ENCODE measurements around the gene LTB4R2.
"Not testable (repeated sequence)": the region's sequence is repeated elsewhere in the genome, so short reads cannot be mapped to it uniquely, and the experiment has no call there.

LTB4R2 gene

DNA sequence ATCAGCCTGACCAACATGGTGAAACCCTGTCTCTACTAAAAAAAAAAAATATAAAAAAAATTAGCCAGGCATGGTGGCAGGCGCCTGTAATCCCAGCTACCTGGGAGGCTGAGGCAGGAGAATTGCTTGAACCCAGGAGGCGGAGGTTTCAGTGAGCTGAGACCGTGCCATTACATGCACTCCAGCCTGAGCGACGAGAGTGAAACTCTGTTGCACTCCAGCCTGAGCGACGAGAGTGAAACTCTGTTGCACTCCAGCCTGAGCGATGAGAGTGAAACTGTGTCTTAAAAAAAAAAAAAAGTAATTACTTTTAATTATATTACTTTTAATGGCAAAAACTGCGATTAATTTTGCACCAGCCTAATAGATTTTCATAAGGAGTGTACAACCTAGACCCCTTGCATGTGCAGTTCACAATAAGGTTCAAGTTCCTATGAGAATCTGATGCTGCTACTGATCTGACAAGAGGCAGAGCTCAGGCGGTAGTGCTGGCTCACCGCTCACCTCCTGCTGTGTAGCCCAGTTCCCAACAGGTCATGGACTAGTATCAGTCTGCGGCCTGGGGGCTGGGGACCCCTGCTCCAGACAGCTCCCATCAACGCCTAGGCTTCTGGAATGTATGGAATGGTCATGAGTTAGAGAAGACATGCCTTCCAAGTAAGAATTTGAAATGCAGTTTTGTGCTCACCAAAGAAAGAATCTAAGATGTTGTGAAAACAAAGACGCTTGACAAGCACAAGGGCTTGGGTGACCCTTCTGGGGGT lies 11.5 kb downstream of the LTB4R2 start:
- DNase-seq (ENCODE audit: low read depth): no peak

DNA sequence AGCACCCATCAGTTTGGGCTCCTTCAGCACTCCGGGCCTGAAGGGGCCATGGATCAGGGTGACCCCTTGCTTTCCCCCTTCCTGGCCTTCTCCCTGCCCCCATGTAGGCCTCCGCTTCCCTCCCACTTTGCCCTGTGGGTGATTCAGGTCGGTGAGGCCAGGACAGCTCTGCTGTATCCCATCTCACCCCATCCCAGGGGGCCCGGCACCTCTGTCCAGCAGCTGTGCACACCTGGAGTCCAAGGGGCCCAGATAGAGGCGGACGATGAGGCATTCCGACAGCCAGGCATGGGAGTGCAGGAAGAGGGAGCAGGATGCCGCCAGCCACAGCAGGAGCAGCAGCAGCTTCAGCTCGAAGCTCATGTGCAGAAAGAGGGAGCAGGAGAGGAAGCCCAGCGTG lies 12.7 kb downstream of the LTB4R2 start:
- DNase-seq (ENCODE audit: low read depth): no peak

DNA sequence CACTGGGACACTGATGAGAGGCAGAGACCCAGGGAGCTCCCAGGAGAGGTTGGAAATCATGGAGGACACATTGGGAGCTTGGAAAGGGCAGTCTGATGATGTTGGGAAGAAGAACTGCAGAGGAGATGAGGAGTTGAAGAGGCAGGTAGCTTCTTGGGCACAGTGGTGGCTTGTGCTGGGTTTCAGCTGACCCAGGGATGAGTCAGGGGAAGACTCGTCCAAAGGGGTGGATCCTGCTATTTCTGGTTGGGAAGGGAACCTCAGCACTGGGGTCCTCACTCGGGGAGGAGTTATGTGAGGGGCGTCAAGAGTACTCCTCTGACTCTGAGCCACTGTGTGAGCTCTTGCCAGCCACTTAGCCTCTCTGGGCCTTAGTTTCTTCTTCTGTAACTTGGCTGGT lies 13.4 kb downstream of the LTB4R2 start:
- DNase-seq (ENCODE audit: low read depth): no peak

DNA sequence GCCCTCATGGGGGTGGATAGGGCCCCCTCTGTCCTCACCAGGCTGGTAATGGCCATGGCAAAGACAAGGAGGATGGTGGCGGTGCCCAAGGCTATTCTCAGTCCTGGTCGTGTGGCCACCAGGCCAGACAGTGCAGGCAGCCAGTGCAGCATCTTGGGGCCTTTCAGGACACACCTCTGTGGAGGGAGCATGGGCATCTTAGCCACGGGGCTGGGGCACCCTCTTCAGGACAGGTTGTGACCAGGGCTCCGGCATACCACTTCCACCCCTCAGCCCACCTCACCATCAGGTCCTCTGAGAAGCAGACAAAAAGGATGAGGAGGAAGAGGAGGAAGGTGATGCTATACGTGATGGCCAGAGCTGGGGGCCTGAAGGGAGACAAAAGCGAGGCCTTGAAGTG lies 14.1 kb downstream of the LTB4R2 start:
- DNase-seq (ENCODE audit: low read depth): no peak

DNA sequence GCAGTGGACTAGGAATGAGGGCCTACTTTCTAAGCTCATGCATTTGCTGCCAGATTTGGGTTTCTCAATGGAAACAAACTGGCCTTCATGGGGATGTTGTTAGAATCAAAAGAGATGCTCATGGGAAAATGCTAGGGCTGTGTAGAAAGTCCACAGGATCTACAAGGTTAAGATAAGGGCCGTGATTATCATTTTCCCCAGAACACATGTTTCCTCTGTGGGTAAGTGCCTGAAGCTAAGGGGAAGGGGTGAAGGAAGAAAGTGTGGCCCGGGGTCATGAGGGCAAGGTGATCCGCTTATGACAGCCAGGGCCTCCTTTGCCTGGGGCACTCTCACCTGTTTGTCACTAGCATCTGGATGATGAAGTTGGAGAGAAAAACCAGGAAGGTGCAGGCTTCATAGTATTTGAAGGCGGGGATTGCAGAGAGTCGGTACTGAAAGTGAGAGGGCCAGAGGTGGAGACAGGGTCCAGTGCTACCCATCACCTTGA lies 15.1 kb downstream of the LTB4R2 start:
- DNase-seq (ENCODE audit: low read depth): no peak

DNA sequence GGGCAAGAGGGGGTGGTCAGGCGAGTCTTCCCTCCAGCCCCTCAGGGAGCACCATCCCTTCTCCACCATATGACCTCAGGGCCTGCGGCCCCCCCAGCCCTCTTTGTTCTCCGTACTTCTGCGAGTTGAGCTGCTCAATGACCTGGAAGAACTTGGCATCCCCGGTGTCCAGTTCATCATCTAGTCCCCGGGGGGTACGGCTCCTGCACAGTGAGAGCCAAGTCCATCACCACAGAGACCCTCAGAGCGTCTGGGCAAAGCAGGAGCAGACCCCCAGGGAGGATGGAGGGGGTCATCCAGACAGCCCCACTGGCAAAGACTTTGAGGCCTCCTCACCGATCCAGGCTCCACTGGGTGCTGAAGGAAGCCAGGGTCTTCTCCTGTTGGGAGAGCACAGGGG lies 16.0 kb downstream of the LTB4R2 start:
- DNase-seq (ENCODE audit: low read depth): no peak

DNA sequence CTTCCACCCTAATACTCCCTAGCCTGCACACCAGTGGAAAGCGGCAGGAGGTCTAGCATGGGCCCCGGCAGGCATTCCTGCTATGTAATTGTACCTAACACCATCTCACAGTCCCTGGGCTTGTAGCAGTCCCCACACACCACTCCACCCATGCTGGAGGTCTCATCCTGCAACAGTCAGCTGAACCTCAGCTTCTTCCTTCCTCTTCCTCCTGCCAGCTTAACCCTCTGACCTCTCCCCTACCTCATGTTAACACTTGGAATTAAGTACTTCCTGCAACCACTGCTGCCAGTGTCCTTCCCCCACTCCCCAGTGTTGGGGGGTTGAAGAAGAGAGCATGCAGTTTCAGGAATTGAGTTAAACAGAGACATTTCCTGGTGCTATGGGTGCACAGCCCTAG lies 17.4 kb downstream of the LTB4R2 start:
- no peak for DNase-seq (ENCODE audit: low read depth)

DNA sequence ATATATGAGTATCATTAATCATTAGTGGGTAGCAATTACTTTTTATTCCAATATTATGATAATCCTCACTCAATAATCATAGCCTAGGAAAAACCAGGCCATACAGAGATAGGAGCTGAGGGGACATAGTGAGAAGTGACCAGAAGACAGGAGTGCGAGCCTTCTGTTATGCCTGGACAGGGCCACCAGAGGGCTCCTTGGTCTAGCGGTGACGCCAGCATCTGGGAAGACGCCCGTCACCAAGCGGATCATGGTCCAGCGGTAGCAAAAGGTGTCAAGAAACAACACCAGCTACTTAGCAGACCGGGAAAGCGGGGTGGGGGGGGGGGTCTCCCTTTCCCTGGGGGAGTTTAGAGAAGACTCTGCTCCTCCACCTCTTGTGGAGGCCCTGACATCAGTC lies 18.0 kb downstream of the LTB4R2 start:
- not testable (repeated sequence) for DNase-seq (ENCODE audit: low read depth)

DNA sequence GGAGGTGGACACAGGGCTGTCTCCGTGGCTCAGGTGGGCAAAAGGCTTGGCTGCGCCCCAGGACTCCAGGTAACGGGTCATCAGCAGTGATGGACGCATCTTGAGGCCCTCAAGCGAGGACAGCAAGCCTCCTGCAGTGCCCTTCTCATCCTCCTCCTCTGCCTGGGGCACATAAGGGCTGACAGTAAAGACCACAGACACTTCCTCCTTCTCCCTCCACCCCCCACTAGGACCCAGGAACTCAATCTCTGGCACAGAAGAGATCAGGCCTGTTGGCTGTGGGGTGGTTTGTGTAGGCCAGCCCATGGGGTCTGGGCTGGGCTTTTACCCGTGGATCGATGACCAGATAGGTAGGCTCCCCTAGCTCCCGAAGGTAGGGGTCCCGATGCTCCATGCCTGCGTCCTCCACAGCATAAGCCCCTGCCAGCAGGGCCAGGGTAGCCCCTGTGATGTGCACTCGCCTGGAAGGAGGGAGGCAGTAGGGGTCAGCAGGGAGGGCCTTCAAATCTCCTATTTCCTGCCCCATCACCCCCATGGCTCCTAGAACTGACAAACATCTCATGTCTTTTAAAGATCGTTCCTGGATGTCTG lies 19.2 kb downstream of the LTB4R2 start:
- no peak for DNase-seq (ENCODE audit: low read depth)

DNA sequence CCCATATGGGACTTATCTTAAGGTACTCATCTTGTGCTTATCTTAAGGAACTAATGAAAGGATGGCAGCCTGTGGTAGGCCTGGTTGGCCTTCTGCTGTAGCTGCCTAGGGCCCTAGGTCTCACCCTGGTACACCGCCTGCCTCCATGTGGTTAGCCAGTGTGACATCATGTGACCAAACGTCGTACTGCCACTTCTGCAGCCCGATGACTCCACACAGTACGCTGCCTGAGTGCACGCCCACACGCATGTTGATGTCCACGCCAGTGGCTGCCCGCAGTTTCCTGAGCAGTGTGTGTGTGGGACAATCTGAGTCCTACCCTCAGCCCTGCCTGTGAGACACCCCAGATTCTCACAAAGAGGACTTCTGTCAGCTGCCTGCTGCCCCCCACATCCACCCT lies 19.8 kb downstream of the LTB4R2 start:
- peak; percentile 63 for DNase-seq (ENCODE audit: low read depth)

DNA sequence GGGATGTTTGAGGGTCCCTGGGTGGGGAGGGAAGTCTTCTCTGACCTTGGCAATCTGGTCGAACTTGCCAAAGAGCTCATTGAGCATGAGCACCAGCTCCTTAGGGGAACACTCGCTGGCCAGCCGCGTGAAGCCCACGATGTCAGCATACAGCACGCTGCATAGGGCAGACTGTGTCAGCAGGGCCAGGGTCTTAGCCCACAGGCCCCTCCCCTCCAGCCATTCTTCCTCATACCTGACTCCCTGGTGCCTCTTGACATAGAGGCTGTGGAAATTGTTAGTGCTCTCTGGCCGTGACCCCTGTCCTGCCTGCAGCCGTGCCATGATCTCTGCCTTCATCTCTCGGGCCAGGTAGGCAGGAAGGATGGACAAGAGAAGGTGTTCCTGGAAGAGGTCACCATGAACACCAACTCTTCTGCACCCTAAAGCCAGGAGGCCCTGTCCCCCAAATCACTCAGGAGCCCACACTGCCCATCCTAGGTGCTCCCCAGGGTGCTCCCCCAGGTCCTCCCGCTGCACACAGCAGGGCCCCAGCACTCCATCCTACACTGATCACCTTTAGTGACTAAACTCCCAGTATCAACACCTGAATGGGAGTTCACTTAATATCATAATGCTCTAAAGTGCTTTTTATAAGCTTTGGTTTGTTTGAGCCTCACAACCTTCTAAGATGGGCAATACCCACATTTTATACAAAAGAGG lies 21.2 kb downstream of the LTB4R2 start:
- DNase-seq (ENCODE audit: low read depth): no peak

DNA sequence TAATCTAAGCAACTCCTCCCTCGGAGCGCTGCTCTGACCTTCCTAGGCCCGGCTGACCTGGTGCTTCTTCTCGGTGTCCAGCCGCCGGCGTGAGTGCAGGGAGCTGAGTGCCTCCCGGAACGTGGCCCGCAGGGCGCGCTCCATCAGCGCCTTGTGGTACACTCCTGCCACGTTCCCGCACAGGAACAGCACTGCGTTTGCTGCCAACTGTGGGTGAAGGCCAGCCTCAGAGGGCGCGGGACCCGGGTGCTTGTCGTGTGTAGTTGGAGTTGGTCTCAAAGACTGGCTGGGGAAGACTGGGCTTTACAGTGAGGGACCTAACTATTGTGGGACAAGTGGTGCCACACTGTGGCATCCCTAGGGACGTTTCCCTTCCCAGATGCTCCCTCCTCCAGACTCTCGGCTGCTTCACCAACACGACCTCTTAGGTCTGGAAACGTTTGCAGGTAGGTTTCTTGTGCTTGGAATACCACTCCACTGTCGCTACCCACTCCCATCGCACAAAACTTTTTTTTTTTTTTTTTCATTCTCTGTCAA lies 21.9 kb downstream of the LTB4R2 start:
- DNase-seq (ENCODE audit: low read depth): no peak

DNA sequence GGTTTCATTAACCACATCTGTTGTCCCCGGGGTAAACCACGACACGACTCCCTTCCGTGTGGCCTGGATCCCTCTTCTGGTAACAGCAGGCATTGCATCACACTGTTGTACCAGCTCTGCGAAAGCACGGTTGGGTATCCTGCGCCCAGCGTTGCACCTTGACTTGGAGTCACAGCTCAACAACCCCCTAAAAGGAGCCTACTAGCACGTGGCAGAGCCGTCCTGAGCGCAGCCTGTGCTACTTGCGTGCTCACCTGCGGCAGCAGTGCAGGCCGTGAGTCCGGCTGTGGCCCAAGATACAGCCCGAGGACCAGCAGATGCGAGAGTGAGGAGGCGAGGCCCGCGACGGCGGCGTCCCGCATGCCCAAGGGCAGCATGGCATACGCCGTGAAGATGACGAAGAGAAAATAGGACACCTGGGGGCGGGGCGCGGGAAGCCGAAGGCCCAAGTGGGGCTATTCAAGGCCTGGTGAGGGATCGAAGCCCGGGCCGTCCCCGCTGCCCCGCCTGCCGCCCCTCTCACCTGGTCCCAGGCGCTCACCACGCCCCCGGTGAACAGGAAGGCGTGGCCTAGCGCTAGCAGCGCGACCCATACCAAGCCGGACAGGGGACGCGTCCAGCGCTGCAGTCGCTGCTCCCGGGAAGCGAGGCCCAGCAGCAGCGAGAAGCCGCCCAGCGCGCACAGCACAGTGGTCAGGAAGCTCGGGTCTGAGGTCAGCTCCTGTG lies 22.5 kb downstream of the LTB4R2 start:
- DNase-seq (ENCODE audit: low read depth): peak; percentile 65

DNA sequence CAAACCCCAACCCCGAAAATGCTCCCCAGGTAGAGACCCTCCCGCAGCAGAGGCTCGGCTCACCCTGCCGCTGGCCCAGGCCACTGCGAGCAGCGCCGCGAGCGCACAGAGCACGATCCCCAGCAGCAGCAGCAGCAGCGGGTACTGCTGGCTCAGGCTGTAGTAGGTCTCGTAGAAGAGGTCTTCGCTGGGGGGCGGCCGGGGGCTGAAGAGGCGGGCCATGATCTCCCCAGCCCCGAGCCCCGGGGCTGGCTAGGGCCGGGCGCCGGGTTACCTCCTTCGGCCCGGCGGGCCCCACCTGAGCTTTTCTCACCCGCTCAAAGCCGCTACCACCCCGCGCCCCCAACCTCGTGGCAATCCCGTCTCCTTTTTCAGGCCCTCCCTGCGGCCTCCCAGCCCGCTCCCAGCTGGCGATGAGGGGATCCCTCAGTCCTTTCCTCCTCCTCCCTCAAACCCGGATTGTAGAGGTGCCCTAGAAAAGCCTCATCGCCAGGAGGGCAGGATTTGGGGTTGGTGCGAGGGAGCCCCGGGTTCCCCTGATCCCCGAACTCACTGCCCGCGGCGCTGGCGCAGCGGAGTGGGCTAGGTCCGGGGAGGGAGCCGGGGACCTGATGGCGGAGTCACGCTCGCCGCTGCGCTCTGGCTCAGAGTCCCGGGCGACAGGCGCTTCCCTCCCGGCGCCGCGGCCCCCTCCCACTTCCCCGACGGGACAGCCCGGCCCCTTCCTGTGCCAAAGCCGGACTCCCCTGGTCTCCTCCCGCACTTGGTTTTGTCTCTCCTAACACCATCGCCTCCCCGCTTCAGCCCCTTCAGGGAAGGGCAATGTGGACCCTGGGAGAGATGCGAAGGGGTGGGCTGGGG lies 24.7 kb downstream of the LTB4R2 start, which contains the start of gene ADCY4:
ADCY4 (minus strand) TSS at position 641 of the 861 bp plus-strand sequence; CDS start at position 222, 419 bp downstream.
- no peak for DNase-seq (ENCODE audit: low read depth)

DNA sequence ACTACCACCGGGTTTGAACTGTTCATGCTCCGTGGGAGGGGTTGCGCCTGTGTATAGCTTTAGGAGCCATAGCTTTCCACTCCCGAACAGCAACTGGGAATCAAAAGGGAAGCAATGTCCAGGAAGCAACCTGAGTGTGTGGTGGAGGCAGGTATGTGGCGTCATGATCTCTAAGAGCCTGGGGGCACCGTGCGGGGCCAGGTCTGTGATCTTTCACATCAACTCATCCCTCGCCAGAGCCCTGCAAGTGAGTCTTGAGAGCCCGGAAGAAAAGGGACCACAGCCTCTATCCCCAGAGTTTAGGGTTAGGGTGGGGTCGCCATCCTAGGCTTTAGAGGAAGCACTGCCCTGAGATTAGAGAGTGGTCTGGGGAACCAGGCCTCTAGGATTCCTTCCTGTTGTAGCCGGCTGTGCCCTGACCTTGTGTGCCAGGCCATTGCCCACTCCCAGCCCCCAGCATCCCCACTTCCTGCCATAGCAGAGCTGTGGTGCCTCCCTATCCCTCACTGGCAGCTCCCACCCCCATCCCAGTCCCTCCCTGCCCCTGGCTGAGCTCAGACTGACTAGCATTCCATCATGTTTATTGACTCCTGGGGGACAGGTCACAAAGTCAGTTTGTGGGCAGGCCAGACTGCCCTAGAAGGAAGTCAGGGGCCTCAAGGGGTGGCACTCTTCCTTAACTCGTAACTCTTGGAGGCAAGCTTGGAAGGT lies 25.7 kb downstream of the LTB4R2 start:
- no peak for DNase-seq (ENCODE audit: low read depth)

DNA sequence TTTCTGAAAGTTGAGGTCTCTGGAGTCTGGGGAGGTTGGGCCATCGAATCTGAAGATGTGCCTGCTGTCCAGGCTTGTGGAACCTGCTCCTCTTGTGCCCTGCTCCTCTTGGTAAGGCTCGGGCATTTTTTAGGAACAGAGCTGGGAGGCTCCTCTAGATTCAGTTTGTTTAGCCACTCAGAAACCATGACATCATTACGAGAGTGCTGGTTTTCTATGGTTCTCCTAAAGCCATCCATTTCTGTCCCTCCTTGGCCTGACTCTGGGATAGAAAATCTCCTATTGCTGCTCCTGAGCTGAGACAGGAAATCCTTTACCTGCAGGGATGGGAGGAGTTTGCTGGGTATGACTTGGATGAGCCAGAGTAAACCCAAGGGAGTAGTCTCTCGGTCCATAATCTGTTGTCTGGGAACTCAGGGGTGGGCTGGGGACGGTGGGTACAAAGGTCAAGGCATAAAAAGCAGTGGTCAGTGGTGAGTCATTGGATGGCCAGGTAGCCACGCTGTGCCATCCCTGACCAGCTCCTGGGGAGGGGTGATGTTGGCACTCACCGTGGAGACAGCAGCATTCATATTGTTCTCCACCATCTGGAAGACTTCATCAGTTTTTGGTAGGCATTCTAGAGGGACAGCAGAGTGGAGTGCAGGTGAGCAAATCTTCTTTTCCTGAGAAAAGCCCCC lies 27.3 kb downstream of the LTB4R2 start:
- DNase-seq (ENCODE audit: low read depth): no peak

DNA sequence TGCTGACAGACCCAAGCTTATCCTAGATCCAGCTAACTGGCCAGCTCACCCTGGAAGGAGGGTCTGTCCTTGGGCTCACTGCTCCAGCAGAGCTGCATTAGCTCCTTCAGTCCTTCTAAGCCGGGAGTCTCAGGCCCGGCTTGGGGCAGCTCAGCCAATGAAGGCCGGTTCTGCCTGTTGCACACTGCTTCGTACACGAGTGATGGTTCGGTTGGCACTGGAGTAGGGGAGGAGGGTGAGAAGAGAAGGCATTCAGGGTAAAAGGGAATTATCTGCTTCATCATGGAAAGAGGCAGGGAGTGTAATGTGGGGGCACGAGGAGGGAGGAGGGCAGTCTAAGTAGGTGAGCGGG lies 27.9 kb downstream of the LTB4R2 start:
- DNase-seq (ENCODE audit: low read depth): no peak

DNA sequence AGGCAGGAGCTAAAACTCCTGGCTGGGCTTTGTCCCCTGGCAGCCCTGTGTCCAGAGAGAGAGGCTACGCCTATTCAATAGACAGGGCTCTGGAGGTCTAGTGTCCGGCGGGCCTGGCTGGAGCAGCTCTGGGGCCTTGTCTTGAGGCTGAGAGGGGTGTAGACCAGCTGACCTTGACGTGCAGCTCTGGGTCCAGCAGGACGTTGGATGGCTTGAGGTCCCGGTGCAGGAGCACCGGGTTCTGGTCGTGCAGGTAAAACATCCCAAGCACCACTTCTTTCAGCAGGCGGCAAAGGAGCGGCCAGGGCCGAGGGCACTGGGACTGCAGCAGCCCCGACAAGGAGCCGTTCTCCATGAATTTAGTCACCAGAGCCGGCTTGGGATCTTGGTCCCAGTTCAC lies 28.9 kb downstream of the LTB4R2 start:
- no peak for DNase-seq (ENCODE audit: low read depth)

DNA sequence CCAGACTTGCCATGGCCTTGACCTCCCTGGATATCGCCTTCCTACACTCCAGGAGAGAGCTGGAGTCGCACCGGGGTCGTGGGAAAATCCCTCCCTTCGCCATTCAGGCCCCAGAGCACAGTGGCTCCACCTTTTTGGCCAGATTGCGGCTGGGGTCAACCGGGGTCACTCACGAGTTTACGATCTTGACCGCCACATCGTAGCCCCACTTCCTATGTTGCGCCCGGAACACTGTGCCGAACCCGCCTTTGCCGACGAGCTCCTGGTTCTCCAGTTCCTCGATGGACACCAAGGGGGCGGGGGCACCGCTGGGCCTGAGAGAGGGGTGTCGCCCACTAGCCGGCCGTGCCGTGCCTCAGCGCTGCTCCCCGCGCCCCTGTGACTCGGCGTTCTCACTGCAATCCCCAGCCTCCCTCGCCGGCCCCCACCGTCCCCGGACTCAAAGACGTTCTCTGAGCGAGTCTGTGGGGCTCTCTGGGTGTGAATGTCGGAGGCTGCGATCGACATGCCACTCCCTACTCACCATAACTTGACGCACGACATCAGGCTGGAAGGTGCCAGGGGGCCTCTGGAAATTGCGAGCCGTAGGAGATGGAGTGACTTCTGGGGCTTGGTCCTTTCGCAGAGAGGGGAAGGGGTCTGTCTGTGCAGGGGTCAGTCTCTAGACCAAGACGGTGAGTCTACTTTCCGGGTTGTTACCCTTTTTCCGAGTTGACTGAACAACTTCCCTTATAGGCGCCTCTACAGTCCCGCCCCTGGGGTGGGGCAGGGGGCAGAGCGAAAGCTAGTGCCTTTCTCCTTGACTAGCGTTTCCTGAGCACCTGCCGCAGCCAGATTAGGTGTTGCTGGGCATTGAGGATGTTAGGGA lies 29.6 kb downstream of the LTB4R2 start, which contains the start of gene RIPK3:
RIPK3 (minus strand) TSS at position 708 of the 868 bp plus-strand sequence; CDS start at position 543, 165 bp downstream.
- DNase-seq (ENCODE audit: low read depth): peak; percentile 54
